ENCODE data around the gene PRRC2A. TPM values are rescaled to one million over a fixed set of nuclear protein-coding genes. Genes with fewer than 3 reads are reported as not detected.

Gene PRRC2A
- total and polyA plus RNA-seq, 10 donors = 84.1 to 198 (median 155) TPM

GRCh38 chr6:31581434-31582229, 38.9 kb upstream of the PRRC2A start:
- DNase-seq = peak; percentile 85
- TF ChIP-seq, protein P1, sequence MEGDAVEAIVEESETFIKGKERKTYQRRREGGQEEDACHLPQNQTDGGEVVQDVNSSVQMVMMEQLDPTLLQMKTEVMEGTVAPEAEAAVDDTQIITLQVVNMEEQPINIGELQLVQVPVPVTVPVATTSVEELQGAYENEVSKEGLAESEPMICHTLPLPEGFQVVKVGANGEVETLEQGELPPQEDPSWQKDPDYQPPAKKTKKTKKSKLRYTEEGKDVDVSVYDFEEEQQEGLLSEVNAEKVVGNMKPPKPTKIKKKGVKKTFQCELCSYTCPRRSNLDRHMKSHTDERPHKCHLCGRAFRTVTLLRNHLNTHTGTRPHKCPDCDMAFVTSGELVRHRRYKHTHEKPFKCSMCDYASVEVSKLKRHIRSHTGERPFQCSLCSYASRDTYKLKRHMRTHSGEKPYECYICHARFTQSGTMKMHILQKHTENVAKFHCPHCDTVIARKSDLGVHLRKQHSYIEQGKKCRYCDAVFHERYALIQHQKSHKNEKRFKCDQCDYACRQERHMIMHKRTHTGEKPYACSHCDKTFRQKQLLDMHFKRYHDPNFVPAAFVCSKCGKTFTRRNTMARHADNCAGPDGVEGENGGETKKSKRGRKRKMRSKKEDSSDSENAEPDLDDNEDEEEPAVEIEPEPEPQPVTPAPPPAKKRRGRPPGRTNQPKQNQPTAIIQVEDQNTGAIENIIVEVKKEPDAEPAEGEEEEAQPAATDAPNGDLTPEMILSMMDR (IDR thresholded peaks at IDR 0.05 in 8 of 11, conservative IDR thresholded peaks at IDR 0.05 in 3 of 11) = no peak
- TF ChIP-seq POLR2AphosphoS5 (IDR thresholded peaks at IDR 0.05) (no peak), POLR2A (IDR thresholded peaks at IDR 0.05) (no peak)
- intact Hi-C loops (cut with DNase I; ENCODE audit: low total_unique reads) = no loop called here
- Histone ChIP-seq H3K4me3 (peak overlapping the region; percentile 61 to 97 (median 82)), H3K4me1 (peaks cover 62 to 94% (median 92%) of the 10 kb centered on the region in 6 donors), H3K27me3 (replicated peaks in 1 of 7) (no peaks in the 10 kb centered on the region), H3K36me3 (peaks cover 0 to 21% (median 1%) of the 10 kb centered on the region in 6 donors), H3K27ac (peak overlapping the region; percentile 66 to 98 (median 96)), H3K9me3 (no peaks in the 10 kb centered on the region)
- 5 to 11% (median 7%) methylated on average over 18 to 21 of the region's 21 CpGs for WGBS, 5 donors

DNA sequence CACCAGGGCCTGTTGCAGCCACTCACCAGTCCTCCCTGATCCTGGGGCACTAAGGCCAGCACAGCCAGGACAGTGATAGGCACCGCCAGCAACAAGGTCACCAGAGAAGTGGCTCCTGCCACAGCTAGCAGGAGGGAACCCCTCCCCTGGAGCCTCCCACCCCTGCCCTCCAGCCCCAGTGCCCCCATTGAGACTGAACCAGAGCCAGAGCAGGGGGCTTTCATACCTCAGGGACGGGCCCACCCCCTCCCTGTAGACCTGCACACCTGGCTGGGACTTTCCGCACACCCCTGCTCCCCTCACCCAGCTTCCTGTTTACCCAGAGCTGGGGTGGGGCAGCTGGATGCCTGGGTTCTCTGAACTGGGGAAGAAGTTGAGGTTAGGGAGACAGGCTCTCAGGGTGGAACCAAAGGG, 38.3 kb upstream of the PRRC2A start, which contains the start of gene LTB:
Gene LTB (minus strand): TSS at position 195 of the 414 bp plus-strand sequence. CDS start 7 bp downstream, at position 188.
- TF ChIP-seq, protein P1 (IDR thresholded peaks at IDR 0.05 in 8 of 11, conservative IDR thresholded peaks at IDR 0.05 in 3 of 11) = no peak
- TF ChIP-seq POLR2AphosphoS5 (IDR thresholded peaks at IDR 0.05) (peak; percentile 78 to 87 (median 81)), POLR2A (IDR thresholded peaks at IDR 0.05) (peak in 1 of 3 donors; percentile 60)
- intact Hi-C loops (cut with DNase I; ENCODE audit: low total_unique reads) = no loop called here
- 8 to 40% (median 21%) methylated on average over 1 to 3 of the region's 3 CpGs for WGBS, 5 donors
- DNase-seq = peak; percentile 94
- Histone ChIP-seq H3K36me3 (peaks cover 0 to 15% (median 1%) of the 10 kb centered on the region in 6 donors), H3K4me1 (peaks cover 62 to 94% (median 92%) of the 10 kb centered on the region in 6 donors), H3K27me3 (replicated peaks in 1 of 7) (no peaks in the 10 kb centered on the region), H3K4me3 (peak within 1 kb of the TSS; percentile 61 to 97 (median 82)), H3K9me3 (no peaks in the 10 kb centered on the region), H3K27ac (peak within 1 kb of the TSS; percentile 66 to 98 (median 96))

DNA sequence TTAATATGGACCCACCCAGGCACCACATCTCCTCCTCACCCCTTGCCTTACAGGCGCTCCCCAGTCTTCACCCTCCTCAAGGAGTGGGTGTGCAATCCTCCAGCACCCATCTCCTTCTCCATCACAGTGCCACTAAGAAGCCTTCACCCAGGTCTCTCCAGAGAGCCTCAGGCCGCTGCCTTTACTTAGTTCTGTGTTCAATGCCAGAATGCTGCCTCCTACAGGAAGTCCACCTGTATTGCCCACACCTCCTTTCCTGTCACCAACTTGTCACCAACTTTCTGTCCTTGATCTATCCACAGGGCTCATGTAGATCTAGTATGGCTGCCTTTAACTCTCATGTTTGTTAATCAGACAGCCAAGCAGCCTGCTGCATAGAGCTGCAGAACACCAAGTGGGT, 35.0 kb upstream of the PRRC2A start:
- H3K27me3 ChIP-seq (replicated peaks in 1 of 7) = no peaks in the 10 kb centered on the region
- no peak for TF ChIP-seq POLR2AphosphoS5 (IDR thresholded peaks at IDR 0.05)
- TF ChIP-seq, protein P1 (IDR thresholded peaks at IDR 0.05 in 8 of 11, conservative IDR thresholded peaks at IDR 0.05 in 3 of 11) = peak in 7 of 11 experiments; percentile 33 to 68 (median 54)
- peak overlapping the region in 2 of 8 donors; percentile 33 to 64 for H3K4me3 ChIP-seq
- DNase-seq = peak; percentile 83
- peaks cover 0 to 20% (median 2%) of the 10 kb centered on the region in 6 donors for H3K36me3 ChIP-seq
- H3K4me1 ChIP-seq = peaks cover 55 to 94% (median 89%) of the 10 kb centered on the region in 6 donors
- WGBS, 5 donors = 54 to 67% (median 65%) methylated on average over 2 of the region's 2 CpGs
- no peaks in the 10 kb centered on the region for H3K9me3 ChIP-seq
- intact Hi-C loops (cut with DNase I; ENCODE audit: low total_unique reads) = no loop called here
- H3K27ac ChIP-seq = peak overlapping the region; percentile 82 to 98 (median 96)

DNA sequence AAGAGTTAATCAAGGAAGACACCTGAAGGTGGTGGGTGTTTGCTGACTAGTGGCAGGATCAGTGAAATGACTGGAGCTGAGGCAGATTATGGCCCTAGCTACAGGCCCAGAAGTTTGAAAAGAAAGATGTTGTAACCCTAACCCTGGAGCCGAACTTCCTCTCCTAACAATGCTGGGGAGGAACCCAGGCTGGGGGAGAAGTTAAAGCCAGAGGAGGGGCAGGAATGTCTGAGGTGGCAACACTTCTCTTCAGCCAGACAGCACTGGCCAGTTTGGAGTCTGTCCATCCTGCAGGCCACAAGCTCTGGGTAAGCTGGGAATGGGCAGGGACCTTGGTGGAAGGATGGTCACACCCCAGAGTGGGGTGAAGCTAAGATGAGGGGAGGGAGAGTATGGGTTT, 34.5 kb upstream of the PRRC2A start, which contains the start of gene LST1:
Gene LST1 (plus strand): TSS at position 270 of the 400 bp plus-strand sequence. CDS start 1,023 bp downstream, outside the sequence.
- peaks cover 55 to 96% (median 86%) of the 10 kb centered on the region in 6 donors for H3K4me1 ChIP-seq

More for the DNA sequence above, 34.5 kb upstream of the PRRC2A start, which contains the start of gene LST1:
- H3K27me3 ChIP-seq (replicated peaks in 1 of 7) = no peaks in the 10 kb centered on the region
- TF ChIP-seq, protein P1 (IDR thresholded peaks at IDR 0.05 in 8 of 11, conservative IDR thresholded peaks at IDR 0.05 in 3 of 11) = no peak
- TF ChIP-seq POLR2AphosphoS5 (IDR thresholded peaks at IDR 0.05) = no peak
- TF ChIP-seq POLR2A (IDR thresholded peaks at IDR 0.05) = no peak
- no peaks in the 10 kb centered on the region for H3K9me3 ChIP-seq
- H3K27ac ChIP-seq = peak within 1 kb of the TSS; percentile 82 to 98 (median 96)
- H3K4me3 ChIP-seq = peak within 1 kb of the TSS in 7 of 8 donors; percentile 23 to 64 (median 38)
- peaks cover 0 to 24% (median 2%) of the 10 kb centered on the region in 6 donors for H3K36me3 ChIP-seq
- 0 to 19% (median 7%) methylated on average over 1 of the region's 1 CpG for WGBS, 5 donors
- no peak for DNase-seq
- intact Hi-C loops (cut with DNase I; ENCODE audit: low total_unique reads) = no loop called here
